ENCODE measurements around the gene FCN1.
A peak's percentile ranks its signal among the peaks of the same experiment; 100 is the strongest.

Gene FCN1

GRCh38 chr9:134913041-134913712 lies 4.5 kb downstream of the FCN1 start:
- no peak for DNase-seq

- no peak for DNase-seq
These were observed 5.4 kb downstream of the FCN1 start for GRCh38 chr9:134912126-134912840.

GRCh38 chr9:134909511-134910481 lies 7.9 kb downstream of the FCN1 start:
- no peak for DNase-seq

DNA sequence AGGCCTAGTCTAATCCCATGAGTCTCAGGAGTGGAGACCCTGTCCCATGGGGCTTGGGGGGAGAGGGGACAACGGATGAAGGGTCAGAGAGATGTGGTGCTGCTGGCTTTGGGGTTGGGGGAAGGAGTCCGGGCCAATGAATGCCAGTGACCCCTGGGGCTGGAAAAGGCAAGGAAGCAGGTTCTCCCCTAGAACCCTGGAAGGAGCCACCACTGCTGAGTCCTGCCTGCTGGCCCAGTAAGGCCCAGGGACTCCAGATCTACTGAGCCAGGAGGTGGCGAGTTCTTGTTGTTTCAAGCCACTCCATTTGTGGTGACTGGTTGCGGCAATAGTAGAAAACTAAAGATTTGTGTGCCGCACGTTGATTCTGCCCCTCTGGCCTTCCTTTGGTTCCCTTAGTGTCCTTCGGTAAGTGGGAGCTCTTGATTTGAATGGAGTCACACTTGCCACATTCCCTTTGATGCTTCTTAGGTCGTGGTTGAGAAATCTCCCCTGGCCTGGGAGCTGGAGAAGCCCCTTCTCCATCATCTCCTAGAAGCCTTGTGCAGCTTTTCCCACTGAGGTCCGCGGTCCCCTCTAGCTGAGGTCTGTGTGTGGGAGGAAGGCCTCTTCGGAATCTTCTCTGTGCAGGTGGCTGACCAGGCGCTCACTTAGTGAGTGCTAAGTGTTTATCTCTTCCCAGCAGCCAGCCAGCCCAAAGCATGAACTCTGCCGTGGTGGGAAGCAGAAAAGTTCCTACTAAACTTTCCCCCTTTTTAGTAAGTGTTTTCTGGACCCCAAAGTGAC lies 9.0 kb downstream of the FCN1 start:
- no peak for DNase-seq

DNA sequence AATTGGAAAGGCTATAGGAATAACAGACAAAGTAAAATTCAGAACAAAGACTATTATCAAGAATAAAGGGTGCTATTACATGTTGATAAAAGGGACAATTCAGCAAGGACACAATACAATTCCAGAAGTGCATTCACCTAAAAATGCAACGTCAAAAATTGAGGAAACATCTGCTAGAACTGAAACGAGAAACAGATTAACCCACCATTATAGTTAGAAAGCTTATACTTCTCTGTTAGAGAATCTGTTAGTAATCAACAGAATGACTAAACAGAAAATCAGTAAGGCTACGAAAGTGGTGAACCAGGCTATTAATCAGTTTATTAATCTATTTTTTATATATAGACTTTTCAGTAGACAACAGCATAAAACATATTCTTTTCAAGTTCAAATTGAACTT lies 14.8 kb downstream of the FCN1 start:
- no peak for DNase-seq

DNA sequence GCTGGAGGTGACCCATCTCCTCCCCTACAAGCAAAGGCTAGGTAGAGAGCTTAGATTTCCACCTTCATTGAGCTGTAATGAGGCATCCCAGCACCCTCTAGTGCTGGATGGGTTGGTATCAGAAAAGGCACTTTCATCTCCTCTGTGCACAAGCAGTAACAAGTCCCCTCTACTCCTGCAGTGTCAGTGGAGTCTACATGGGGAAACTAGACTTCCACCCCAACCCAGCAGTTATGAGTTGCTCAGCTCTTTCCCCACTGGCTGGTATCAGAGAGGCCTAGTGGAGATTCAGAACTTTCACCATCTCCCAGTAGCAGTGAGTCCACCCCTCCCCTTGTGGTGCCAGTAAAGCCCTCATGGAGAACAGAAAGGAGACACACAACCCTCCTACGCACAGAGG lies 17.9 kb downstream of the FCN1 start:
- DNase-seq: no peak

DNA sequence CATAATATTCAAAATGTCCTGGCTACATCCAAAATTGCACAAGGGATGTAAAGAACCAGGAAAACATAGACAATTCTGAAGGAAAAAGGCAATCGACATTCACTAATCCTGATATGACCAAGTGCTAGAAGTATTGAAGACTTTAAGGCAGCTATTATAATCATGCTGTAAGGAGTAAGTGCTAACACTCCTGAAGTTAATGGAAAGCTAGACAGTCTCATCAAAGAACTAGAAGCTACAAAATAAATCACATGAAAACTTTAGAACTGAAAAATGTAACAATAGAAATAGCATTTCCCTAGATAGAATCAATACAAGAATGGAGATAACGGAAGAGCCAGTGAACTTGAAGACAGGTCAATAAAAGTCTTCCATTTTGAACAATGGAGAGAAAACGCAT lies 18.5 kb downstream of the FCN1 start:
- DNase-seq: no peak

GRCh38 chr9:134898319-134898718 lies 19.4 kb downstream of the FCN1 start:
- no peak for DNase-seq

DNA sequence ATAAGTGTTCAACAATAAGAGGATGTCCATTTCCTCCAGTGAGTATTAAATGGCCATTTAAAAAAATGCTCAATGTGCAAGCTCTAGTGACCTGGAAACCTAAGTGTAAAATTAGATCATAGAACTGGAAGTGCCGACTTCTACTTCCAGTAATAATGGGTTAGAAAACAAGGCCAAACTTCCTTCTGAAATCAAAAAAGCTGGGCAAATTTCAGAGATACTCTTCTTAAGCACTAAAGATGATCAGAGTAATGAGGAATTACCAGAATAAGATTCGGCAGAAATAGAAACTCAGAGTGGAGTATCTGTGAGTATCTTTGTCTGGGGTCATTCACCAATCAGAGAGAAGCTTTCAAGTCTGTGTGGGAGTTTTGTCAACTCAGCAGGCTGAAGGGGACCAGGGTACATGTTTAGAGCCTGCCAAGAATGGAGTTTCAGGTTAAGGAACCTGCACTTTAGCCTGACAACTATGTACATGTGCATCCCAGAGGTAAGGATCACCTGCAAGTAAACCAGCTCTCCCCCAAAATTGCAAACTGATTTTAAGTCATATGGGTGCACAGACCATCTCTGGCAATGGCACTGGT lies 20.0 kb downstream of the FCN1 start:
- no peak for DNase-seq

DNA sequence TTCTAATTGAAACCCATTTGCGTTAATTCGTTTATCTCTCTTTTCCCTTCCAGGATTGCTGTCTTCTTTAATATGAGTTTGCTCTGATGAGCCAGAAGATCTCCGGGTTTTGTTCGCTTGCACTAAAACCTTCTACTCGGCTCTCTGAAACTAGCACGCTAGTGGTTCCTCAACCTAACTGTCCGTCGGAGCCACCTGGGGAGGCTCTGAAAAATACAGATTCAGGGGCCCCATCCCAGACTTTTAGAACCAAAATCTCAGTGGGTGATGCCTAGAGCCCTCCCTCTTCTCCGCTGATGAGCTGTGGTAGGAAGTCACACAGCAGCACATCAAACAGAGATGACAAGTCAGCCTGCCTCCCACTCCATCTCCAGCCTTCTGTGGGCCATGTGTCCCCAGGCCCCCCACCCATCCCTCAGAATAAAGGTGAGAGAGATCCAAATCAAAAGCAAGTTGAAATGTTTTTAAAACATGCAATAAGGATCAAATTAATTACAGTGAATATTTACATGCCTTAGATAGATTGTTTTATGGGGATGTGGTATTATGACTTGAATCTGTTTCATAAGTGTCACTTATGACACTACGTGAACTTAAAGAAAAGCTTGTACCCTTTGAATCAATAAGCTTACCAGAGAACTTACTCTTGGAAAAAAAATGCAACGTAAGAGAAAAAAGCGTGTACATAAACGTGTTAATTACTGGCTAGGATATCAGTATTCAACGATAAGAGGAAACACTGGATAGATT lies 20.7 kb downstream of the FCN1 start:
- no peak for DNase-seq

DNA sequence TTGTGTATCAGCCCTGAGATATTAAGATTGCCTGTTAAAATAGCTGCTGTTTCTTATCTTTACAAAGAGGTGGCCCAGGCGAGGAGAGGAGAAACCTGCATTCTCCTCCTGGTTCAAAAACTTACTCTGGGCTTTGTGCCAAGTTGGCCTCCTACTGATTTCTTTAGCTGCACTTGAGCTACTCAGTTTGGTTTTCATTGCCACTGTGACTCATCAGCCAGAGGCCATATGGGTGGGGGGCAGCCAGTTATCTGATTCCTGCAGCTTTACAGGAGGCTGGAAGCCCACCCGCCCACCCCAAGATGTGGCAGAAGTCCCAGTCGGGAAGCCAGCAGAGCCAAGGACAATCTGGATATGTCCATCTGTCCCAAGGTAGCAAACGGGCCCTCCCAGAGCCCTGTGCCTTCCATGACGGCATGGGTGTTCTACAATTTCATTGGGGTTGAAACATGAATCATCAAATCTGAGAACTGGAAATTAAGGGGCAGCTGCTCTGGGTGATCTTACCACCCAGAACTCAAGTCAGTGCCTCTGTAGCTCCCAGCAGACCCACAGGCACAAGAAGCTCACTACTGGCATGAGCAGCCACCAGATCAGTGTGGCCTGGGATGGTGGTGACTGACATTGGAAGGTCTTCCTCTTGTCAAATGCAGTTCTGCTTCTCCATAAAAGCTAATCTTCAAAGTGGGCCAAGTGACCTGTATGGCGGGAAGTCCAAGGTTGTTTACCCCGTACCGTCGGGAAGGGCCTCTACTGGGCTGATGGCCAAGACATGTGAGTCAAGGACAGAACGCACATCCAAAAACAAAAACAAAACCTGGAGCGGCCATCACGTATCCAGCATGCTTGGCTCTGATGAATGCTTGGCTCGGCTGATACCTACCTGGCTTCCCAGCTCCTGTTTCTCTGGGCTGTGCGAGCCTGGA lies 21.5 kb downstream of the FCN1 start:
- peak; percentile 21 for DNase-seq

GRCh38 chr9:134895567-134895907 lies 22.2 kb downstream of the FCN1 start:
- no peak for DNase-seq

GRCh38 chr9:134895097-134895496 lies 22.6 kb downstream of the FCN1 start:
- no peak for DNase-seq

DNA sequence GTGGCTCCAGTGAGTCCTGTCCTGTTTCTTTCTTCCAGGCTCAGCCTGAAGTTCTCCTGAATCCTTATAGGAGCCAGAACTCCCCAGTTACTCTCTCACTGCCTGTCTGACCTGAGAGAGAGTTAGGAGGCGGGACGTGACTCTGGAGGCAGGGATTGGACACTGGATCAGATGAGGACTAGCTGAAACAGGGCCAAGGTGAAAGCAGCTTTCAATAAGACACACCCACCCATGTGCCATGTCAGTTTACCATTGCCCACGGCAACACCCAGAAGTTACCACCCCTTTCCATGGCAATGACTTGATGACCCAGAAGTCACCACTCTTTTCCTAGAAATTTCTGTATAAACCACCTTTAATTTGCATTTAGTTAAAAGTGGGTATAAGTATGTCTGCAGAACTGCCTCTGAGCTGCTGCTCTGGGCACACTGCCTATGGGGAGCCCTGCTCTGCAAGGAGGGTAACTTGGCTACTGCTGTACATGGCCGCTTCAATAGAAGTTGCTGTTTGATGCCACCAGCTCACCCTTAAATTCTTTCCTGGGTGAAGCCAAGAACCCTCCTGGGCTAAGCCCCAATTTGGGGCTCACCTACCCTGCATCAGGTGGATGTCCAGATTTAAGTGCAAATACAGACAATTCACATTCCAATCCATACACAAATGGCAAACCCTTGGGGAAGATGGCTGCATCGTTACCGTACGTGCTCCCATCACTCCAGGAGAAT lies 23.4 kb downstream of the FCN1 start:
- DNase-seq: no peak

GRCh38 chr9:134892820-134893420 lies 24.8 kb downstream of the FCN1 start:
- DNase-seq: no peak

DNA sequence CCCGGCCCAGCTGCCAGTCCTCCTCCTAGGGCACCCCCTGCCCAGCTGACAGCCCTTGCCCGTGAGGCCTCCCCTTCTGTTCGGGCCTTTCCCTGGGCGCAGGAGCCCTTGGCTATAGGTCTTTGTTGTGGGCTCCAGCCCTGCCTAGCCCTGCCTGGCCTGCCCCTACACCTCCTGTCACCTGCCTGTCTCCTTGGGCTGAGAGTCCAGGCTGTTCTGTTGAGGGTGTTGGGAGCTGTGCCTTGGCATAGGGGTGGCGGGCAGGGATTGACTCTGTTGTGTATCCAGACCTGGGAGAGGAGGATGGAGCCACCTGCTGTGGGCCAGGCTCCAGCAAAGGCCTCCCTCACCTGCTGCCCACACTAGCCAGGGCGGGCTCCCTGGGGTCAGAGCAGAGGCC lies 25.5 kb downstream of the FCN1 start:
- DNase-seq: no peak

- no peak for DNase-seq
These were observed 26.0 kb downstream of the FCN1 start for GRCh38 chr9:134891713-134892112.

DNA sequence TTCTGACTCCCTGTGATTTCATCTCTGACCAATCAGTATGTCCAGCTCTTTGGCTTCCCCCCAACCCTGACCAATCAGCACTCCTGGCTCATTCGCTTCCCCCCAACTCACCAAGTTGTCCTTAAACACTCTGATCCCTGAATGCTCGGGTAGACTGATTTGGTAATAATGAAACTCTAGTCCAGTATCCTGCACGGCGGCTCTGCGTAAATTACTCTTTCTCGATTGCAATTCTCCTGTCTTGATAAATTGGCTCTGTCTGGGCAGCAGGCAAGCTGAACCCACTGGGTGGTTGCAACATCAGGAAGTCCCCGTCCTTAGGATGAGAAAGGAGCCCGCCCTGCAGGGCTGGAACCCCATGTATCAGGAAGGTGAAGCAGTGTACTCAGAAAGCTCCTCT lies 26.7 kb downstream of the FCN1 start:
- DNase-seq: no peak

- no peak for DNase-seq
These were observed 27.6 kb downstream of the FCN1 start for GRCh38 chr9:134890155-134890495.

Data from GOT3 (cell line).